ENCODE data around the gene KRTAP9-4.
"Not testable (repeated sequence)": the region's sequence is repeated elsewhere in the genome, so short reads cannot be mapped to it uniquely, and the experiment has no call there.

The KRTAP9-4 gene

DNA sequence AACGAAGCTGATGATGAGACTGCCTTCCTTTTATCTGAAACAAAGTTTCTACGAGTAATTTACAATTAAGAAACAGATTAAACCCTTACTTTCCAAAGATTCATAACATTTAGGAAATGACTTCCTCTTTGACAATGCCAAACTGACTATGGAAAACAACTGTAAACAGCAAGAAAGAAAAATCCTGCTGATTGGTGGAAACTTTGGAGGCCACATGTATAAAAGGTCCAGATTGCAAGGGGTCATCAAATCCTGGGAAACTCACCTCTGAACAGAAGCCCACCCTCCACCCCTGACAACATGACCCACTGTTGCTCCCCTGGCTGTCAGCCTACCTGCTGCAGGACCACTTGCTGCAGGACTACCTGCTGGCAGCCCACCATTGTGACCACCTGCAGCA, 15.6 kb downstream of the KRTAP9-4 start, which contains the start of gene KRTAP9-6:
Gene KRTAP9-6 (plus strand): TSS at position 301 of the 400 bp plus-strand sequence. CDS start 0 bp downstream, at position 301.
- no peak for DNase-seq (ENCODE audit: low read depth in 2 of 2)

DNA sequence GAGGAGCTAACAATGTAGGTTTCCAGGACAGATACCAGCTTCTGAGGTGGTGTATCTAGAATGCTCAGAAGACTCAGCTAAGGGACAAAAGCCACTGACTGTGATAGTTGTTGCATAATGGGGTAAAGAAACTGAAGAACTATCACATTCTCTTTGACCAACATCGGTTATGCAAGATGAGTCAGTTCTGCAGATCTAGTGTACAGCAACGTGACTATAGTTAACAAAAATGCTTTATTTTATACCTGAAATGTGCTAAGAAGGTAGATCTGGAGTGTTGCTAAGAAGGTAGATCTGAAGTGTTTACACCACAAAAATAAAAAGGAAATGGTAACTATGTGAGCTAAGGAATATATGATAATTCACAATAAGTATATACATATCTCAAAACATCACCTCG, 18.2 kb downstream of the KRTAP9-4 start:
- DNase-seq (ENCODE audit: low read depth in 2 of 2), result no peak

DNA sequence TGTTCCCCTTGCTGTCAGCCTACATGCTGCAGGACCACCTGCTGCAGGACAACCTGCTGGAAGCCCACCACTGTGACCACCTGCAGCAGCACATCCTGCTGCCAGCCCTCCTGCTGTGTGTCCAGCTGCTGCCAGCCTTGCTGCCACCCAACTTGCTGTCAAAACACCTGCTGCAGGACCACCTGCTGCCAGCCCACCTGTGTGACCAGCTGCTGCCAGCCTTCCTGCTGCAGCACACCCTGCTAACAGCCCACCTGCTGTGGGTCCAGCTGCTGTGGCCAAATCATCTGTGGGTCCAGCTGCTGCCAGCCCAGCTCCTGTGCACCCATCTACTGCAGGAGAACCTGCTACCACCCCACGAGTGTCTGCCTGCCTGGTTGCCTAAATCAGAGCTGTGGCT, 21.8 kb downstream of the KRTAP9-4 start:
- DNase-seq (ENCODE audit: low read depth in 2 of 2), result not testable (repeated sequence)

DNA sequence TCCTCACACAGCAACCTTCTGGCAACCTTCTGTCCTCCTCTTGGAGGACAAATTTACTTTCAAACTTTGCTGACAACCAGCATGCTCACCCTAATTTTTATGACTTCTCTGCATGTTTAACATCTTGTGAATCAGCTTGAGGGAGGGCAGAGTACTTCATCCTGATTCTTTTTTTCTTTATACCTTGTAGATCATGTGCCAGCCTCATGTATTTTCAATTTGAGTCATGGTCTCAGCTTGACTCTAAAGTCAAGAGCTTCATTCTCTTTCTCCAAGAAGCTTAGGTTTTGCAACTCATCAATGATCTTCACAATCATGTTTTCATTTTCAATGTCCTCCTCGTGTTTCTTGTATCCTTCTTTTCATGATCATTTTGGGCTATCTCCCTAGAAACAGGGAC, 22.4 kb downstream of the KRTAP9-4 start:
- DNase-seq (ENCODE audit: low read depth in 2 of 2), result no peak

DNA sequence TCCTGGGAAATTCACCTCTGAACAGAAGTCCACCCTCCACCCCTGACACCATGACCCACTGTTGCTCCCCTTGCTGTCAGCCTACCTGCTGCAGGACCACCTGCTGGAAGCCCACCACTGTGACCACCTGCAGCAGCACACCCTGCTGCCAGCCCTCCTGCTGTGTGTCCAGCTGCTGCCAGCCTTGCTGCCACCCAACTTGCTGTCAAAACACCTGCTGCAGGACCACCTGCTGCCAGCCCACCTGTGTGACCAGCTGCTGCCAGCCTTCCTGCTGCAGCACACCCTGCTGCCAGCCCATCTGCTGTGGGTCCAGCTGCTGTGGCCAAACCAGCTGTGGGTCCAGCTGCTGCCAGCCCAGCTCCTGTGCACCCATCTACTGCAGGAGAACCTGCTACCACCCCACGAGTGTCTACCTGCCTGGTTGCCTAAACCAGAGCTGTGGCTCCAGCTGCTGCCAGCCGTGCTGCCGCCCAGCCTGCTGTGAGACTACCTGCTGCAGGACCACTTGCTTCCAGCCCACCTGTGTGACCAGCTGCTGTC, 26.2 kb downstream of the KRTAP9-4 start, which contains the start of gene KRTAP9-7:
Gene KRTAP9-7 (plus strand): TSS at position 51 of the 543 bp plus-strand sequence. CDS start 0 bp downstream, at position 51.
- DNase-seq (ENCODE audit: low read depth in 2 of 2), result not testable (repeated sequence)

DNA sequence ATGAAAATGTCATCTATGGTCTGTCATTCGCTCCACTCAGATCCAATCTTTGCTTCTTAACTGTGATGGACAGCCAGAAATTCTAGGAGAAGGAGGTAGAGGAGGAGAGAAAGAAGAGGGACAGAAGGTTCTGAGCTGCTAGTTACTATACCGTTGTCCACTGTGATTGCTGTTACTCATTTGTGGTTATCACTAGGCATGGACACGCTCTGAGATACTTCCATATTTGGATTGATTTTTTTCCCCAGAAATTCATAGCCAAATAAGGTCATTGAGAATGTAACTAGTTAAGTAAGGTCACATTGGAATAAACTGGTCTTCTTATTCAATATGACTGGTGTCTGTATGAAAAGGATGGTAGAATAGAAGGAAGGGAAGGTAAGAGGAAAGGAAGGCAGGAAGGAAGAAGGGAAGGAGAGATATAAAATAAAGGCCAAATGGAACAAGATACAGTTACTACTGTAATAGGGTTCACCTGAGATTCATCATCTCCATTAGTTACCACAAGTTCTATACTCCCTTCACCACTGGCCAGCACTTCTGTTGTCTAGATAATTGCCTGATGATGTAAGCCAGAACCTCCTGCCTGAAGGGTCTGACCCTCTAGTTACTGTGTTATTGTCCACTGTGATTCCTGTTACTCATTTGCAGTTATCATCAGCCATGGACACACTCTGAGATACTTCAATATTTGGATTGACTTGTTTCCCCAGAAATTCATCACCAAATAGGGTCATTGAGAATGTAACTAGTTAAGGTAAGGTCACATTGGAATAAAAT, 28.9 kb downstream of the KRTAP9-4 start:
- DNase-seq (ENCODE audit: low read depth in 2 of 2), result no peak

DNA sequence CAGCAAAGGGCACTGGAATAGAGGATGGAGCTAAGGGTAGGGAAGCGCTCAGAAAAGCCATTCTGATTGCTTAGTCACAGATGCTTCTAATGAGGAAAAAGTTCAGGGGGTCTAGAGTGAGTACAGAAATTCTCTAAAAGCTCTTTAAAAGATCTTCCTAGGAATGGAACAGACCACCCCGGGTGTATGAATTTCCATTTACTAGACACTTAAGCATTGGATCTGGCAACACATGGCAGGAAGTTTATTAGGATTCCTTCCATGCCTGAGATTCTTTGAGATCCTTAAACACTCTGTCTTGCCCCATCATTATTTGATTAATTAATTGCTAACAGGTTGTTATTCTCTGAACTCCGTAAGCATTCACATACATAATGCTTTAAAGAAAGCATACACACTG, 34.6 kb downstream of the KRTAP9-4 start:
- DNase-seq (ENCODE audit: low read depth in 2 of 2), result no peak

DNA sequence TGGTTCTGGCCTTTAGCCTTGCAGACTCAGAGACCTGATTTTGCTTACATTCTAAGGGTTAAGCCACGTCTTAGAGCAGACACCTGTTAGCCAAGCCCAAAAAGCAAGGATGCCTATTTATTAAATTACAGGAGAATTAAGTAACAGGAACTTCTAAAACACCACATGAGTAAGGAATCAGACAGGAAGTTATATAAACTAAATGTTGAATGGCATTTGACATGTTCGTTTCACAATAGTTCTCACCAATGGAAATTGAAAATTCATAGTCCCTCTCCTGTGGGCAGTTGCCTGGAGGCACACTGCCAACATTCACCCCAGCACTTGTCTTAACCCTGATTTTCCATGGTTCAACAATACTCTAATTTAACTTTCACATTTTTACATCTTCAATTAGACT, 35.1 kb downstream of the KRTAP9-4 start:
- DNase-seq (ENCODE audit: low read depth in 2 of 2), result no peak

DNA sequence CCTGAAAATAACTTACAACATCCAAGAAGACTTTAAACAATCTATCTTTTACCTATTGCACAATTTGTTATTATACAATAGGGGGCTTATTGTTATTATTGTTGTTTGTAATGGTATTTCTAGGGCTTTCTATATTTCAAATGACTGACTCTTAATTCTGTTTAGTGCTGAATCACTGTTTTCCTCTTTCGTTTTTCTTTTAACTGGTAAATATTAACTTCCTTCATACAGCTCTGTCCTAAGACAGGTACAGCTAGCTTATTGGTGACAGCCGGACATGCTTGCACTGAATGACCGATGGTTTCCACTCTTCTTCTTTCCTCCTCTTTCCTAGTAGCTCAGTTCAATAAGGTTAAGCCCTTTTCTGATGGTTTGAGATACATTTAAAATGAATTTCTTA, 37.6 kb downstream of the KRTAP9-4 start:
- DNase-seq (ENCODE audit: low read depth in 2 of 2), result no peak

DNA sequence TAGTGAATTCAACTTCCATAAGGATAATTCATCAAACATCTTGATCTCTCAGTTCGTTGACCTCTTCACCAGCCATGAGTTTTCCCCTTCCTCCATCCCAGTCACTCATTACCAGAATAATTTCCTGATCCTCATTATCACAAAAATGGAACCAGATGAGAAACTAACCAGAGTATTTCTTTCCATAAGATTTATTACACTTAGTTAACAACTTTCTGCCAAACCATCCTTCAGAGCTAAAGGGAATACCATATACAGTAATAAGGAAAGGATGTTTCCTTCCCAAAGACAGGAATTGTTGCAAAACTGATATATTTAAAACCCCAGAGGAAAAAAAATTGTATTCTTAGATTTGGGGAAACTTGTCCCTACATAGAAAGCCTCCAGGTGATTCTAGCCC, 44.5 kb downstream of the KRTAP9-4 start:
- no peak for DNase-seq (ENCODE audit: low read depth in 2 of 2)

DNA sequence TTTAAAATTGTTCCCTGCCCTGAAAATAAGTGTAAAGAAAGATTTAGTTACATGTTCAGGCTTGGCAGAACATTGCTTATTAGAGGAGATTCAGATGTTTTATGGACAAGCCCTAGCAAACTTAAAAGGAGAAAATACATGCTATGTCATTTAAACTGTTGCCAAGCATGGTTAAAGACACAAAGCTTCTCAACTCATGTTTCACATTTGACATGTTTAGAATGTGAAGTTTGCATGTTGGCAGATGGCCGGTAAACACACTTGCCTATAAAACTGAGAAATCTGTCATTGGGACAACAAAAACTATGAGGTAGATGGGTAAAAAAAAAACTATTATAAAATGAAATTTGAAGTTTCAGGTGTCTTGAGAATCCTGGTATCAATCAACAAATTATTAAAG, 47.4 kb downstream of the KRTAP9-4 start:
- DNase-seq (ENCODE audit: low read depth in 2 of 2), result no peak

DNA sequence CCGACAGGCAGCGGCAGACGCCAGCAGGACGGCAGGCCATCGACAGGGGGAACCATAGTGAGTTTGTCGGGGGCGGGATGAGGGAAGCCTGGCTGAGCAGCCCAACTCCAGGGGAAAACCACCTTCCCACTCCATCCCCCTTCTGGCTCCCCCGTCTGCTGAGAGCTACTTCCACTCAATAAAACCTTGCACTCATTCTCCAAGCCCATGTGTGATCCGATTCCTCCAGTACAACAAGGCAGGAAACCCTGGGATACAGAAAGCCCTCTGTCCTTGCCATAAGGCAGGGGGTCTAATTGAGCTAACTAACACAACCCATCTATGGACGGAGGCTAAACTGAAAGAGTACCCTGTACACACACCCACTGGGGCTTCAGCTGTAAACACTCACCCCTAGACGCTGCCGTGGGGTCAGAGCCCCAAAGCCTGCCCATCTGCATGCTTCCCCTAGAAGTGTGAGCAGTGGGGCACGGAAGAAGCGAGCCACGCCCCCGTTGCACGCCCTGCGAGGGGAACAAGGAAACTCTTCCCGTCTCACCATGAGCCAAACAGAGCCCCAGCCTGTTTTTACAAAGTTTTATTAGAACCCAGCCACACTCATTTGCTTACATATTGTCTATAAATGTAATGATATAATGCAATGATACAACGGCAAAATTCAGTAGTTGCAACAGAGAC, 49.1 kb downstream of the KRTAP9-4 start:
- DNase-seq (ENCODE audit: low read depth in 2 of 2), result no peak
